ENCODE measurements around the gene FHL1. TPM values are rescaled to one million over a fixed set of nuclear protein-coding genes. Genes with fewer than 3 reads are reported as not detected.

The FHL1 gene
- total RNA-seq, 1 experiment from 2014 or later: 51.8 TPM

- Histone ChIP-seq H3K27me3 (ENCODE audit: low read length) (no peaks in the 10 kb centered on the region), H3K9me3 (ENCODE audit: low read length) (no peaks in the 10 kb centered on the region), H3K27ac (ENCODE audit: low read length) (peak overlapping the region; percentile 4; the same call in 1 of the 2 replicates), H3F3A (ENCODE audit: low read length, unreplicated experiment) (no peaks in the 10 kb centered on the region), H3K9me2 (replicated peaks; ENCODE audit: low read length) (no peaks in the 10 kb centered on the region), H4K20me1 (ENCODE audit: low read length) (no peaks in the 10 kb centered on the region), H3K4me3 (ENCODE audit: low read length) (no peak overlapping the region), H3K9ac (ENCODE audit: low read length) (no peak overlapping the region), H3K36me3 (ENCODE audit: low read depth, low read length) (no peaks in the 10 kb centered on the region), H3K79me2 (ENCODE audit: low read length) (no peaks in the 10 kb centered on the region), H3K4me1 (ENCODE audit: insufficient read depth, low read length) (peaks cover 20% of the 10 kb centered on the region), H2AFZ (ENCODE audit: low read length) (peak overlapping the region; percentile 54), H3K4me2 (ENCODE audit: low read length) (peak overlapping the region; percentile 27; the same call in 1 of the 2 replicates)
- no TSS peak for BruUV-seq (replicated peaks)
- TF ChIP-seq CTCF (conservative IDR thresholded peaks at IDR 0.05; ENCODE audit: low read depth, low read length): no peak
- TF ChIP-seq EZH2phosphoT487 (IDR thresholded peaks at IDR 0.05; ENCODE audit: borderline replicate concordance, low read length): no peak
- no peak for TF ChIP-seq EZH2 (IDR thresholded peaks at IDR 0.05; ENCODE audit: low read length, unreplicated experiment)
- ChIA-PET CTCF (interaction anchor here (0.6 kb wide), 1 partner anchor 494 kb away, joined by 3 read pairs; no protein-coding TSS in a partner anchor), POLR2A (ENCODE audit: unreplicated experiment) (no interaction called here)
- peak; percentile 92 for DNase-seq
- intact Hi-C loops (cut with micrococcal nuclease): loop anchor here (5.0 kb wide), 1 partner anchor 53 kb away; no protein-coding TSS in a partner anchor
- peak; percentile 82 for ATAC-seq
Observed at GRCh38 chrX:136214551-136214950, 67.2 kb downstream of the FHL1 start.

DNA sequence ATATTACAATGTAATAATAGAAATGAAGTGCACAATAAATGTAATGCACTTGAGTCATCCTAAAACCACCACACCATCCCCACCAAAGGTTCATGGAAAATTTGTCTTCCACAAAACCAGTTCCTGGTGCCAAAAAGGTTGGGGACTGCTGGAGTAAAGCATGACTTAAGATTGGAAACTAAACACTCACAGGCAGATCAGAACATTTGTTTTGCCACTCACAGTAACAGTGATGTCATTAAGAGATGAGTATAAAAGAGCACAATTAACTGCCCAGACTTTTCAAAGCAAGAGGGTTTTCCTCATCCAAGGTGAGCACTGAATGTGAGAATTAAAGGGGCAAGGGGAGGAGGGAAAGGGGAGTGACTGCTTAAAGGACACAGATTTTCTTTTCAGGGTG lies 68.2 kb downstream of the FHL1 start:
- H3K79me2 ChIP-seq (ENCODE audit: low read length): no peaks in the 10 kb centered on the region
- no peak overlapping the region for H3K4me2 ChIP-seq (ENCODE audit: low read length)
- intact Hi-C loops (cut with micrococcal nuclease): no loop called here
- H3F3A ChIP-seq (ENCODE audit: low read length, unreplicated experiment): no peaks in the 10 kb centered on the region
- no TSS peak for BruUV-seq (replicated peaks)
- H2AFZ ChIP-seq (ENCODE audit: low read length): no peak overlapping the region
- H3K9ac ChIP-seq (ENCODE audit: low read length): no peak overlapping the region
- H3K9me3 ChIP-seq (ENCODE audit: low read length): no peaks in the 10 kb centered on the region
- no peak overlapping the region for H3K4me3 ChIP-seq (ENCODE audit: low read length)
- POLR2A ChIA-PET (ENCODE audit: unreplicated experiment): no interaction called here
- peaks cover 28% of the 10 kb centered on the region for H3K4me1 ChIP-seq (ENCODE audit: insufficient read depth, low read length)
- peak; percentile 43 for DNase-seq
- H3K36me3 ChIP-seq (ENCODE audit: low read depth, low read length): no peaks in the 10 kb centered on the region
- no peaks in the 10 kb centered on the region for H4K20me1 ChIP-seq (ENCODE audit: low read length)
- H3K27ac ChIP-seq (ENCODE audit: low read length): no peak overlapping the region
- ATAC-seq: no peak
- CTCF ChIA-PET: no interaction called here
- no peaks in the 10 kb centered on the region for H3K9me2 ChIP-seq (replicated peaks; ENCODE audit: low read length)
- TF ChIP-seq EZH2phosphoT487 (IDR thresholded peaks at IDR 0.05; ENCODE audit: borderline replicate concordance, low read length): no peak
- no peak for TF ChIP-seq CTCF (conservative IDR thresholded peaks at IDR 0.05; ENCODE audit: low read depth, low read length)
- no peak for TF ChIP-seq EZH2 (IDR thresholded peaks at IDR 0.05; ENCODE audit: low read length, unreplicated experiment)
- H3K27me3 ChIP-seq (ENCODE audit: low read length): no peaks in the 10 kb centered on the region

DNA sequence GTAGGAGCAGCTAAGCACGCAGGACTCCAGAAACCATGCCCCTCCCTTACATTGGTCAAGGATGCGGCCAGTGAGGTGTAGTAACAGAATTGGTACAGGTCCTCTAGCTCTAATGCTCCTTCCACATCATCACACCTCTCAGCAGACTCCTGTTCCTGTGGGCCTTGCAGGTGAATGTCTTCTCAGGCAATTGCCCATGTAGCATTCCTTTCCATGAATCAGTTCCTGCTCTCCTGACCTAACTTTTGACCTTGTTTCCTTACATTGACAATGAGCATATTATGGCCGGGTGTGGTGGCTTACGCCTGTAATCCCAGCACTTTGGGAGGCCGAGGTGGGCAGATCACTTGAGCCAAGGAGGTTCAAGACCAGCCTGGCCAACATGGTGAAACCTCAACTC lies 72.6 kb downstream of the FHL1 start:
- H3K79me2 ChIP-seq (ENCODE audit: low read length): no peaks in the 10 kb centered on the region

More for the DNA sequence above, 72.6 kb downstream of the FHL1 start:
- Histone ChIP-seq H3K4me2 (ENCODE audit: low read length) (no peak overlapping the region), H3F3A (ENCODE audit: low read length, unreplicated experiment) (no peaks in the 10 kb centered on the region), H3K36me3 (ENCODE audit: low read depth, low read length) (no peaks in the 10 kb centered on the region), H3K4me3 (ENCODE audit: low read length) (no peak overlapping the region), H3K9ac (ENCODE audit: low read length) (no peak overlapping the region), H3K27me3 (ENCODE audit: low read length) (no peaks in the 10 kb centered on the region), H3K9me2 (replicated peaks; ENCODE audit: low read length) (no peaks in the 10 kb centered on the region), H3K9me3 (ENCODE audit: low read length) (no peaks in the 10 kb centered on the region), H4K20me1 (ENCODE audit: low read length) (no peaks in the 10 kb centered on the region), H3K27ac (ENCODE audit: low read length) (no peak overlapping the region), H3K4me1 (ENCODE audit: insufficient read depth, low read length) (peaks cover 25% of the 10 kb centered on the region), H2AFZ (ENCODE audit: low read length) (no peak overlapping the region)
- peak; percentile 61 for DNase-seq
- ATAC-seq: peak; percentile 56
- TF ChIP-seq CTCF (conservative IDR thresholded peaks at IDR 0.05; ENCODE audit: low read depth, low read length) (no peak), EZH2 (IDR thresholded peaks at IDR 0.05; ENCODE audit: low read length, unreplicated experiment) (no peak), EZH2phosphoT487 (IDR thresholded peaks at IDR 0.05; ENCODE audit: borderline replicate concordance, low read length) (no peak)
- ChIA-PET CTCF (interaction anchor here (0.6 kb wide), 1 partner anchor 48 kb away, joined by 3 read pairs; no protein-coding TSS in a partner anchor), POLR2A (ENCODE audit: unreplicated experiment) (no interaction called here)
- no TSS peak for BruUV-seq (replicated peaks)
- intact Hi-C loops (cut with micrococcal nuclease): no loop called here

All from PC-3 (cell line).